ENCODE measurements around the gene TMEM123. TPM values are rescaled to one million over a fixed set of nuclear protein-coding genes. Genes with fewer than 3 reads are reported as not detected.

The TMEM123 gene
- total and polyA plus RNA-seq, 2 donors (not counting 1 experiment from before 2014, with no cell fraction given), result 36.7 to 422 TPM

DNA sequence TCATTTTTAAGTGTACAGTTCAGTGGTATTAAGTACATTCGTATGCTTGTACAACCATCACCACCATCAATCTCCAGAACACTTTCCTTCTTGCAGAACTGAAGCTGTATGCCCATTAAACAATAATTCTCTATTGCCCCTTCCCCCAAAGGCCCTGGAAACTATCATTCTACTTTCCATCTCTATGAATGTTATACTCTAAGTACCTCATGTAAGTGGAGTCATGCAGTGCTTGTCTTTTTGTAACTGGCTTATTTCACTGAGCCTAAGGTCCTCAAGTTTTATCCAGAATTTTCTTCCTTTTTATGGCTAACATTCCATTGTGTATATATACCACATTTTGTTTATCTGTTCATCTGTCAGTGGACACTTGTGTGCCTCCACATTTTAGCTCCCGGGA, 48.3 kb upstream of the TMEM123 start:
- TF ChIP-seq, protein P1, sequence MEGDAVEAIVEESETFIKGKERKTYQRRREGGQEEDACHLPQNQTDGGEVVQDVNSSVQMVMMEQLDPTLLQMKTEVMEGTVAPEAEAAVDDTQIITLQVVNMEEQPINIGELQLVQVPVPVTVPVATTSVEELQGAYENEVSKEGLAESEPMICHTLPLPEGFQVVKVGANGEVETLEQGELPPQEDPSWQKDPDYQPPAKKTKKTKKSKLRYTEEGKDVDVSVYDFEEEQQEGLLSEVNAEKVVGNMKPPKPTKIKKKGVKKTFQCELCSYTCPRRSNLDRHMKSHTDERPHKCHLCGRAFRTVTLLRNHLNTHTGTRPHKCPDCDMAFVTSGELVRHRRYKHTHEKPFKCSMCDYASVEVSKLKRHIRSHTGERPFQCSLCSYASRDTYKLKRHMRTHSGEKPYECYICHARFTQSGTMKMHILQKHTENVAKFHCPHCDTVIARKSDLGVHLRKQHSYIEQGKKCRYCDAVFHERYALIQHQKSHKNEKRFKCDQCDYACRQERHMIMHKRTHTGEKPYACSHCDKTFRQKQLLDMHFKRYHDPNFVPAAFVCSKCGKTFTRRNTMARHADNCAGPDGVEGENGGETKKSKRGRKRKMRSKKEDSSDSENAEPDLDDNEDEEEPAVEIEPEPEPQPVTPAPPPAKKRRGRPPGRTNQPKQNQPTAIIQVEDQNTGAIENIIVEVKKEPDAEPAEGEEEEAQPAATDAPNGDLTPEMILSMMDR (IDR thresholded peaks at IDR 0.05), result no peak
- H3K4me2 ChIP-seq (replicated peaks; ENCODE audit: low read depth, low read length, poor library complexity, severe bottlenecking), result no peak overlapping the region
- no peaks in the 10 kb centered on the region for H3K36me3 ChIP-seq (replicated peaks in 1 of 2; ENCODE audit: control extremely low read depth in 1 of 2, control insufficient read depth in 1 of 2, extremely low read depth in 1 of 2, insufficient read depth in 2 of 2, low read length in 1 of 2)
- ChIA-PET CTCF (interaction anchor here (1.5 kb wide), 1 partner anchor 212 kb away, joined by 3 read pairs; no protein-coding TSS in a partner anchor), POLR2A (no interaction called here)
- intact Hi-C loops (cut with micrococcal nuclease), result no loop called here
- H3K9me3 ChIP-seq (ENCODE audit: control extremely low read depth in 1 of 3, control insufficient read depth in 2 of 3, insufficient read depth in 1 of 3, low read length in 2 of 3), result no peaks in the 10 kb centered on the region
- H3K4me3 ChIP-seq (ENCODE audit: control extremely low read depth in 1 of 5, extremely low read depth in 1 of 5, insufficient read depth in 1 of 5, low read depth in 2 of 5, low read length in 4 of 5), result no peak overlapping the region
- H3K27ac ChIP-seq (ENCODE audit: low read length in 2 of 2), result no peak overlapping the region
- H3K79me2 ChIP-seq (ENCODE audit: control insufficient read depth, insufficient read depth, low read length), result no peaks in the 10 kb centered on the region
- H4K20me1 ChIP-seq (ENCODE audit: control insufficient read depth, insufficient read depth, low read length, poor library complexity, severe bottlenecking), result no peaks in the 10 kb centered on the region
- Mint-ChIP-seq H3K4me1 (peaks cover 1% of the 10 kb centered on the region), H3K27me3 (no peaks in the 10 kb centered on the region), H3K27ac (no peak overlapping the region), H3K9me3 (ENCODE audit: insufficient read depth) (no peaks in the 10 kb centered on the region), H3K4me3 (no peak overlapping the region)
- H3K4me1 ChIP-seq (ENCODE audit: control insufficient read depth in 2 of 2, insufficient read depth in 2 of 2, low read length in 2 of 2), result no peaks in the 10 kb centered on the region
- H3K27me3 ChIP-seq (replicated peaks in 1 of 4; ENCODE audit: control extremely low read depth in 1 of 4, control insufficient read depth in 3 of 4, insufficient read depth in 4 of 4, low read length in 3 of 4), result no peaks in the 10 kb centered on the region
- no peak overlapping the region for H3K9ac ChIP-seq (ENCODE audit: low read length)
- DNase-seq, result no peak
- ATAC-seq (ENCODE audit: low read depth), result no peak
- no peak overlapping the region for H2AFZ ChIP-seq (ENCODE audit: insufficient read depth, low read depth, low read length, poor library complexity, severe bottlenecking)
- WGBS (ENCODE audit: insufficient coverage), result 100% methylated on average over 1 of the region's 2 CpGs

- Mint-ChIP-seq H3K27me3 (no peaks in the 10 kb centered on the region), H3K4me1 (peaks cover 10% of the 10 kb centered on the region), H3K4me3 (no peak overlapping the region), H3K9me3 (ENCODE audit: insufficient read depth) (no peaks in the 10 kb centered on the region), H3K27ac (no peak overlapping the region)
- CTCF ChIA-PET, result interaction anchor here (0.6 to 3.1 kb wide), 8 partner anchors 8 to 158 kb away, joined by 3 to 23 read pairs (median 9); no protein-coding TSS in a partner anchor
- Histone ChIP-seq H4K20me1 (ENCODE audit: control insufficient read depth, insufficient read depth, low read length, poor library complexity, severe bottlenecking) (no peaks in the 10 kb centered on the region), H3K27me3 (replicated peaks in 1 of 4; ENCODE audit: control extremely low read depth in 1 of 4, control insufficient read depth in 3 of 4, insufficient read depth in 4 of 4, low read length in 3 of 4) (no peaks in the 10 kb centered on the region), H3K4me1 (ENCODE audit: control insufficient read depth in 2 of 2, insufficient read depth in 2 of 2, low read length in 2 of 2) (peaks cover 0 to 6% of the 10 kb centered on the region in 2 donors), H3K9ac (ENCODE audit: low read length) (no peak overlapping the region), H3K36me3 (replicated peaks in 1 of 2; ENCODE audit: control extremely low read depth in 1 of 2, control insufficient read depth in 1 of 2, extremely low read depth in 1 of 2, insufficient read depth in 2 of 2, low read length in 1 of 2) (no peaks in the 10 kb centered on the region), H2AFZ (ENCODE audit: insufficient read depth, low read depth, low read length, poor library complexity, severe bottlenecking) (no peak overlapping the region), H3K9me3 (ENCODE audit: control extremely low read depth in 1 of 3, control insufficient read depth in 2 of 3, insufficient read depth in 1 of 3, low read length in 2 of 3) (no peaks in the 10 kb centered on the region), H3K4me2 (replicated peaks; ENCODE audit: low read depth, low read length, poor library complexity, severe bottlenecking) (no peak overlapping the region), H3K79me2 (ENCODE audit: control insufficient read depth, insufficient read depth, low read length) (no peaks in the 10 kb centered on the region), H3K27ac (ENCODE audit: low read length in 2 of 2) (no peak overlapping the region), H3K4me3 (ENCODE audit: control extremely low read depth in 1 of 5, extremely low read depth in 1 of 5, insufficient read depth in 1 of 5, low read depth in 2 of 5, low read length in 4 of 5) (no peak overlapping the region)
- TF ChIP-seq EZH2 (IDR thresholded peaks at IDR 0.05; ENCODE audit: borderline replicate concordance, insufficient read depth, low read depth, low read length, poor library complexity, severe bottlenecking), result no peak
- TF ChIP-seq, protein P1 (IDR thresholded peaks at IDR 0.05), result no peak
- ATAC-seq (ENCODE audit: low read depth), result no peak
- no peak for DNase-seq
- WGBS (ENCODE audit: insufficient coverage), result no CpG with 5 or more reads among the region's 2 CpGs
- POLR2A ChIA-PET, result no interaction called here
- intact Hi-C loops (cut with micrococcal nuclease), result no loop called here
These were observed 47.4 kb upstream of the TMEM123 start for GRCh38 chr11:102499931-102500330.

Measured in B cell (primary cell).